Thymus (tissue), 11 donors: ENCODE results near the gene NUDT22. TPM values are rescaled to one million over a fixed set of nuclear protein-coding genes. Genes with fewer than 3 reads are reported as not detected.

Experiments used
- DNase-seq, 9 donors: peaks; one replicate each; pipeline ENCODE4 v3.0.0-alpha.2; 2013; ENCODE audit warnings: low spot score in 9 of 9, low read depth in 6 of 9, missing footprints in 1 of 9
- H3K27ac ChIP-seq, 2 donors: one replicate each; pipeline ENCODE4 v1.5.1; 2013; ENCODE audit warnings: control low read depth in 1 of 2, low read depth in 1 of 2, low read length in 1 of 2, mild to moderate bottlenecking in 1 of 2, moderate library complexity in 1 of 2
- H3K27me3 ChIP-seq, 2 donors: one replicate each; pipeline ENCODE4 v1.5.1; 2013; ENCODE audit warnings: low read length in 1 of 2; ENCODE audit not compliant: control insufficient read depth in 2 of 2, insufficient read depth in 1 of 2
- H3K36me3 ChIP-seq, 2 donors: one replicate each; pipeline ENCODE4 v1.5.1; 2013; ENCODE audit warnings: low read length in 1 of 2, mild to moderate bottlenecking in 1 of 2, moderate library complexity in 1 of 2; ENCODE audit not compliant: control insufficient read depth in 2 of 2, insufficient read depth in 2 of 2
- H3K4me1 ChIP-seq, 2 donors: one replicate each; pipeline ENCODE4 v1.5.1; 2013; ENCODE audit warnings: low read length in 2 of 2; ENCODE audit not compliant: control insufficient read depth in 2 of 2, insufficient read depth in 2 of 2
- H3K4me3 ChIP-seq, 2 donors: one replicate each; pipeline ENCODE4 v1.5.1; 2013; ENCODE audit warnings: low read length in 2 of 2, control low read depth in 1 of 2, mild to moderate bottlenecking in 1 of 2
- H3K9me3 ChIP-seq, 2 donors: one replicate each; pipeline ENCODE4 v1.5.1; 2013; ENCODE audit warnings: low read length in 1 of 2, mild to moderate bottlenecking in 1 of 2; ENCODE audit not compliant: control insufficient read depth in 2 of 2, insufficient read depth in 1 of 2
- WGBS: extraction: QIAGEN DNeasy Blood & Tissue Kit; methylation state at CpG from one replicate; pipeline ENCODE4 v1.1.7; 2013; 5-methylcytosine and 5-hydroxymethylcytosine counted together
- polyA plus RNA-seq: library from polyadenylated mRNA; stranded (reverse); fragments of 200-250 nt; gene quantifications from one replicate; pipeline ENCODE4 v1.2.3, GENCODE V29; 2013
- total RNA-seq: library from RNA; stranded (reverse); fragments of 120-200 nt; gene quantifications from one replicate; pipeline ENCODE4 v1.2.4, GENCODE V29; 2013
- donor health status: healthy.

Gene NUDT22
- total and polyA plus RNA-seq, 2 donors: 48.7 to 93.2 TPM

DNA sequence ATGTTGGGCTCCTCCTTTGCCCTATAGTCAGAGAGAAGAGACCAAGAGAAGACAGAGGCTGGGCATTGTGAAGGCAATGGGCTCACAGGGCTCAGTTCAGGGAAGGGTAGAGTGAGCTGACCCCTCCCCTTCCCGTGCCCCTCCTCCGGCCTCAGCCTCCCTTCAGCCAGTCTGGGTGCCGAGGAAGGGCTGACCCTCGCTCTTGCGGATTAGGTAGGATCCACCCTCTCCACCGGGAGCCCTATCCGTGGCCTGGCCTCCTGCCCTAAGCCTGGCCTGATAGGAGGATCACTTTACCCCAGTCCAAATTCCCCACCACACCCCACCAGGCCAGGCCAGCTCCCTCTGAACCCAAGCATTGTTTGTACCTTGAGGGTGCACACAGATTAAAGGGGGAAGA, 22.5 kb downstream of the NUDT22 start:
- Histone ChIP-seq H3K4me1 (peaks cover 31 to 74% of the 10 kb centered on the region in 2 donors), H3K27me3 (peaks cover 4 to 34% of the 10 kb centered on the region in 2 donors), H3K9me3 (peaks cover 0 to 12% of the 10 kb centered on the region in 2 donors), H3K27ac (no peak overlapping the region), H3K36me3 (peaks cover 0 to 14% of the 10 kb centered on the region in 2 donors), H3K4me3 (no peak overlapping the region)
- no peak for DNase-seq
- WGBS: 93% methylated on average over 7 of the region's 7 CpGs

DNA sequence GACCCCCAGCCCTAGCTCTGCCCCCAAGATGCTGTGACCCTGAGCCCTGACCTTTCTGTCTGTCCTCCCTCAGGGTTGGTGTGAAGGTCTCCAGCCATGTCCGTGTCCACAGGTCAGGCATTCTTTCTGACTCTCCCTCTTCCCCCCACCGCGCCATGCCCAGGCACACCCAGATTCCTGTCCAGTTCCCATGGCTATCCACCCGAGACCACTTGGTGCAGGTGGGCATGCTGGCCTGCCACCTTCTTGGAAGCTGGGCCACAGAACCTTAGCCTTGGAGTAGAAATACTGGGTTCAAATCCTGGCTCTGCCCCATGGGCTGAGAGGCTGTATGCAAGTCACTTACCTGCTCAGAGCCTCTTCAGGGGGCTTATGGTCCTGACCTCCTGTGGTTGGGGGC, 23.0 kb downstream of the NUDT22 start:
- Histone ChIP-seq H3K4me3 (no peak overlapping the region), H3K4me1 (peaks cover 31 to 69% of the 10 kb centered on the region in 2 donors), H3K36me3 (peaks cover 0 to 10% of the 10 kb centered on the region in 2 donors), H3K27ac (no peak overlapping the region), H3K9me3 (peaks cover 0 to 12% of the 10 kb centered on the region in 2 donors), H3K27me3 (peaks cover 4 to 34% of the 10 kb centered on the region in 2 donors)
- WGBS: 100% methylated on average over 4 of the region's 4 CpGs
- DNase-seq: no peak

DNA sequence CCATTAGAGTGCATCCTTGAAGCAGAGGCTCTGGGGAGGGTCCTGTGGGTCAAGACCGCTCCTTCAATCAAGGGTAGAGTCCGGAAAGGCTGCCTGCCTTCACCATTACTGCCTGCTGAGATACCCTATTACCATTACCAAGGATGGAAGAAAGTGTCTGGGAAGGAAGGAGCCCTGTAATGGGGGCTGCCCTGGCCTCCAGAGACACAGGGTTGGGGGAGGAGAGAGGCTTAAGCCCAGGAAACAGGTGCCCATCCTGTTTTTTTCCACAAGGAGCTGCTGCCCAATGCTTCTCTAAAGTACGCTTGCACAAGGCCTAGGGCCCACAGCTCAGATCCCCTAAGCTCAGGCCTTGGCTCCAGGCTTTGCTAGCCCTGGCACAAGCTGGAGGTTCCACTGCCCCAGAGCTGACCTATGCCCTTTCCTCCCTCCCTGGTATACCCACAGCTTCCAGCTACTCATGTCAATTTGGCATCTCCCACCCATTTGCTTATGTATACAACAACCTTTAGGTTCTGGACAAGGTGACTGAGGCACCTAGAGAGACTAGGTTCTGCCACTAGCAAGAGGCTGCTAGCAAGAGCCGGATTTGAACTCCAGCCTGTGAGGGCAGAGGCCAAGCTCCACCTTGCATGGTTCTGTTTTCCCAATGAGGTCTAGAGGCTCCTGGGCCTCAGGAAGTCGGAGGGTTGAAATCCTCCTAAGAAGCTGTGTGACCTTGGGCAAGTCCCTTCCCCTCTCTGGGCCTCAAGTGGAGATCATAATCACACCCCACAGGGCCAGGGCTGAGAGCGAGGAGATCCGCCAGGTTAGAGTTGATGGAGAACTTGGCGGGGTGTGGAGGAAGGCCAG, 23.7 kb downstream of the NUDT22 start:
- Histone ChIP-seq H3K4me3 (no peak overlapping the region), H3K27ac (no peak overlapping the region), H3K36me3 (peaks cover 4 to 7% of the 10 kb centered on the region in 2 donors), H3K9me3 (peaks cover 0 to 12% of the 10 kb centered on the region in 2 donors), H3K4me1 (peaks cover 29 to 62% of the 10 kb centered on the region in 2 donors), H3K27me3 (peaks cover 4 to 34% of the 10 kb centered on the region in 2 donors)
- DNase-seq: no peak
- WGBS: 96% methylated on average over 8 of the region's 8 CpGs

DNA sequence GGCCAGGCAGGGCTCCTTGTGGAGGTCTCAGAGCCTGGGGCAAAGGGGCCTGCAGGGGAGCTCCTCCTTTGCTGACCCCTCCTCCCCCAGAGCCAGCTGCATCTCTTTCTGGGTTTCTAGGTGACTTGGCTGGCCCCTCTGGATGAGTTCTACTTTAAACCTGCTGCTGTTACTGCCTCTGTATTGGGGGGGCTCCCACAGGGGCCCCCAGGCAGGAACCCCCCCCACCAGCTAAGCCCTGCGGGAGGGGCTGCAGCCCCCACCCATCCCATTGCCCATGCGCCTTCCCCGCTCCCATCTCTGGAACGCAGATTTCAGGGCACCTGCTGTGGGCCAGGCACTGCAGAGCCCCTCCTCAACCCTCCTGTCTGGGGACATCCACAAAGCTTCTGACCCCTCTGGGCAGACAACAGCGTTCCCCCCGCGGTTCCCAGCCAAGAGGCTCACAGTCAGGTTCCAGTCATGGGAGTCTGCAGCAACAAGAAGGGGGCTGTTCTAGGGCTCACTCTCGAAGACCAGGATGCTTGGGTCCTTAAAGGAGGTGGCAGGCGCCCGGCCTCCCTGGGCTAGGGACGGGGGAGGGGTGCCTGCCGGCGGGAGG, 24.4 kb downstream of the NUDT22 start:
- peaks cover 23 to 54% of the 10 kb centered on the region in 2 donors for H3K4me1 ChIP-seq
- no peak for DNase-seq

DNA sequence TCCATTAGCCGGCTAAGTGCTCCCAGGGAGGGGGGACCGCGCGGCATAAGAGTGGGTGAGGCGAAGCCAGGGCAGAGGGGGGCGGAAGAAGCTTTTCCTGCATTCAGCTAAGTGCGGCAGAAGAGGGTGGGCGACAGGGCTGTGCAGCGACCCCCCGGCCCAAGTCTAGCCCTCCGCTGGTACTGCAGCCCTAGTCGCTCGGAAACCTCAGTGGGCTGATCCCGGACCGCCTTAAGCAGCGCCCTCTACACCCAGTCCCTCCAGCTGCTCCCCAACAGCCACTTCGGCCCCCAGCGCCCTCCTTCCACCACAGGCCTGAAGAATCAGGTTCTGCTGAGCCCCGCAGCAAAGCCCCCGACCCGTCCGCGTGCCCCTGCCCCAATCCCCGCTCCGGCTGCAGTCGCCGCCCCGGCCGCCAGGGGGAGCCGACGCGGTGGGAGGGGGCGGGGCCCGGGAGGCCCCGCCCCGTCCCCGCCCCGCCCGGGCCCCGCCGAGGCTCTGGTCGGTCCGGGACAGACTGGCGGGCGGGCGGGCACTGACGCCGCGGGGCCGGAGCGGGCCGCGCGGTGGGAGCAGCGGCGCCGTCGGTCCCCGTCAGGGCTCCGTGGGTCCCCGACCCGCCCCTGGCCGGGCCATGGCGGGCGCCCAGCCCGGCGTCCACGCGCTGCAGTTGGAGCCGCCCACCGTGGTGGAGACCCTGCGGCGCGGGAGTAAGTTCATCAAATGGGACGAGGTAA, 25.1 kb downstream of the NUDT22 start, which contains the start of gene PLCB3:
Gene PLCB3 (plus strand): TSS at position 515 of the 737 bp plus-strand sequence. CDS start 120 bp downstream, at position 635.
- Histone ChIP-seq H3K27ac (no peak within 1 kb of the TSS), H3K9me3 (peaks cover 0 to 8% of the 10 kb centered on the region in 2 donors), H3K36me3 (peaks cover 12 to 18% of the 10 kb centered on the region in 2 donors), H3K4me1 (peaks cover 18 to 49% of the 10 kb centered on the region in 2 donors), H3K4me3 (peak within 1 kb of the TSS; percentile 52 to 77), H3K27me3 (peaks cover 4 to 34% of the 10 kb centered on the region in 2 donors)
- peak in 2 of 9 donors; percentile 54 to 58 for DNase-seq
- under 1% methylated on average over 75 of the region's 75 CpGs for WGBS

More for the DNA sequence above, 24.4 kb downstream of the NUDT22 start:
- H3K9me3 ChIP-seq: peaks cover 0 to 8% of the 10 kb centered on the region in 2 donors
- 27% methylated on average over 13 of the region's 13 CpGs for WGBS
- peaks cover 4 to 34% of the 10 kb centered on the region in 2 donors for H3K27me3 ChIP-seq
- H3K36me3 ChIP-seq: peaks cover 9 to 11% of the 10 kb centered on the region in 2 donors
- peak overlapping the region; percentile 45 to 77 for H3K4me3 ChIP-seq
- H3K27ac ChIP-seq: no peak overlapping the region

GRCh38 chr11:64251753-64252002, 25.6 kb downstream of the NUDT22 start:
- Histone ChIP-seq H3K36me3 (peaks cover 16 to 23% of the 10 kb centered on the region in 2 donors), H3K9me3 (peaks cover 0 to 8% of the 10 kb centered on the region in 2 donors), H3K27ac (no peak overlapping the region), H3K4me3 (peak overlapping the region; percentile 52 to 77), H3K27me3 (peaks cover 4 to 34% of the 10 kb centered on the region in 2 donors), H3K4me1 (peaks cover 18 to 49% of the 10 kb centered on the region in 2 donors)
- WGBS: under 1% methylated on average over 18 of the region's 18 CpGs
- no peak for DNase-seq

- Histone ChIP-seq H3K4me3 (peak overlapping the region; percentile 52 to 77), H3K4me1 (peaks cover 17 to 43% of the 10 kb centered on the region in 2 donors), H3K27me3 (peaks cover 4 to 30% of the 10 kb centered on the region in 2 donors), H3K9me3 (peaks cover 0 to 8% of the 10 kb centered on the region in 2 donors), H3K27ac (no peak overlapping the region), H3K36me3 (peaks cover 16 to 23% of the 10 kb centered on the region in 2 donors)
- WGBS: 8% methylated on average over 23 of the region's 23 CpGs
- DNase-seq: peak in 2 of 9 donors; percentile 43 to 44
Measured at GRCh38 chr11:64252003-64252872, 26.2 kb downstream of the NUDT22 start.

DNA sequence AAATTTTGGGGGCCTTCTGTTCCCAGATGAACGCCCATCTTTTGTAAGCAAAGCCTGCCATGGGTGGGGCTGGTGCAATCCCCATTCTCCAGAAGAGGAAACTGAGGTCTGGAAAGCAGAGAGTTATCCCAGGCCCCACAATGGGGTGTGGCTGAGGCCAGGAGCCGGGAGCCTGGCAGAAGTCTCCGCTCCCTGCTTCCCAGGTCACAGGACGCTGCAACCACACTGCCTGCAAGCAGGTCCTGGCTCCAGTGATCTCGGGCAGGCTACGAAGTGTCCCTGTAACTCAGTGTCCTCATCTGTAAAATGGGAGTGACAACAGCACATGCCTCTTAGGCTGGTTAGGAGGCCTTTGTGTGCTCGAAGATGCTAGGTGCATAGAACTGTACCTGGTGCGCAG, 27.0 kb downstream of the NUDT22 start:
- no peak overlapping the region for H3K27ac ChIP-seq
- WGBS: 87% methylated on average over 8 of the region's 8 CpGs
- peaks cover 16 to 23% of the 10 kb centered on the region in 2 donors for H3K36me3 ChIP-seq
- peaks cover 0 to 8% of the 10 kb centered on the region in 2 donors for H3K9me3 ChIP-seq
- no peak overlapping the region for H3K4me3 ChIP-seq
- peaks cover 12 to 37% of the 10 kb centered on the region in 2 donors for H3K4me1 ChIP-seq
- peaks cover 2 to 22% of the 10 kb centered on the region in 2 donors for H3K27me3 ChIP-seq
- no peak for DNase-seq
